Esophagus squamous epithelium (tissue), 4 donors: ENCODE measurements around the gene CNTN4.

Source experiments
- POLR2A ChIP-seq, 4 donors: fragments of 450-650 bp; IDR thresholded peaks; one replicate each; pipeline ENCODE4 v1.6.1; 2017; ENCODE audit warnings: antibody characterized with exemption in 4 of 4, mild to moderate bottlenecking in 4 of 4, moderate library complexity in 3 of 4
- TF ChIP-seq, protein P1 (sequence below), 6 experiments: fragments of 450-650 bp in 4 of 6; fragments of 200-600 bp in 2 of 6; sonication (generic) in 2 of 6; IDR thresholded peaks; one replicate each; pipeline ENCODE4 v1.5.1; 2016 to 2019; ENCODE audit warnings: antibody characterized with exemption in 6 of 6, mild to moderate bottlenecking in 4 of 6, moderate library complexity in 4 of 6

DNA sequence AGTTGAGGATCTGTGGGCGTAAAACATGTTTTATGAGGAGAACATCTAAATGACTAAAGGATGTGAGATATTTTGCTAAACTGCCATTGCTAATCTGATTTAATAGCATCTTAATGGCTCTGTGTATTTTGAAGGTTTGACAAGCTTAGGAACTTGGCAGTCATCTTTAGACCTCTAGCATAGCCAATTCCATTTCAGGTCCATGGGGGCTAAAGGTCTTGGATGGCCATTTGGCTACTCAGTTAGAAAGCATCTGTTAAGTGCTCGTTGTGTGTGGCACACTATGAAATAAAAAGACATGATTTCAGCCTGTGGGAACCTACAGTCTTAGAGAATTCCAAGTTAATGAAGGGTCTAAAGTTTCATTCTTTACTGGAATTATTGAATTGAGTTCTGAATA is 775.3 kb downstream of the CNTN4 start:
- TF ChIP-seq, protein P1, sequence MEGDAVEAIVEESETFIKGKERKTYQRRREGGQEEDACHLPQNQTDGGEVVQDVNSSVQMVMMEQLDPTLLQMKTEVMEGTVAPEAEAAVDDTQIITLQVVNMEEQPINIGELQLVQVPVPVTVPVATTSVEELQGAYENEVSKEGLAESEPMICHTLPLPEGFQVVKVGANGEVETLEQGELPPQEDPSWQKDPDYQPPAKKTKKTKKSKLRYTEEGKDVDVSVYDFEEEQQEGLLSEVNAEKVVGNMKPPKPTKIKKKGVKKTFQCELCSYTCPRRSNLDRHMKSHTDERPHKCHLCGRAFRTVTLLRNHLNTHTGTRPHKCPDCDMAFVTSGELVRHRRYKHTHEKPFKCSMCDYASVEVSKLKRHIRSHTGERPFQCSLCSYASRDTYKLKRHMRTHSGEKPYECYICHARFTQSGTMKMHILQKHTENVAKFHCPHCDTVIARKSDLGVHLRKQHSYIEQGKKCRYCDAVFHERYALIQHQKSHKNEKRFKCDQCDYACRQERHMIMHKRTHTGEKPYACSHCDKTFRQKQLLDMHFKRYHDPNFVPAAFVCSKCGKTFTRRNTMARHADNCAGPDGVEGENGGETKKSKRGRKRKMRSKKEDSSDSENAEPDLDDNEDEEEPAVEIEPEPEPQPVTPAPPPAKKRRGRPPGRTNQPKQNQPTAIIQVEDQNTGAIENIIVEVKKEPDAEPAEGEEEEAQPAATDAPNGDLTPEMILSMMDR (IDR thresholded peaks at IDR 0.05), result no peak
- no peak for TF ChIP-seq POLR2A (IDR thresholded peaks at IDR 0.05)
